MM.1S (cell line): ENCODE results near the gene GCK.

Experiments used
- EZH2 ChIP-seq: fragments of 300-600 bp; sonication (generic); optimal IDR thresholded peaks from 2 replicates; pipeline ENCODE3; 2017; ENCODE audit warnings: low read depth, mild to moderate bottlenecking, antibody characterized with exemption, low read length, mixed read lengths
- TF ChIP-seq, protein P1 (sequence below): fragments of 300-600 bp; sonication (generic); IDR thresholded peaks from 2 replicates; pipeline ENCODE4 v1.5.1; 2016; ENCODE audit warnings: antibody characterized with exemption, low read length, mixed read lengths

DNA sequence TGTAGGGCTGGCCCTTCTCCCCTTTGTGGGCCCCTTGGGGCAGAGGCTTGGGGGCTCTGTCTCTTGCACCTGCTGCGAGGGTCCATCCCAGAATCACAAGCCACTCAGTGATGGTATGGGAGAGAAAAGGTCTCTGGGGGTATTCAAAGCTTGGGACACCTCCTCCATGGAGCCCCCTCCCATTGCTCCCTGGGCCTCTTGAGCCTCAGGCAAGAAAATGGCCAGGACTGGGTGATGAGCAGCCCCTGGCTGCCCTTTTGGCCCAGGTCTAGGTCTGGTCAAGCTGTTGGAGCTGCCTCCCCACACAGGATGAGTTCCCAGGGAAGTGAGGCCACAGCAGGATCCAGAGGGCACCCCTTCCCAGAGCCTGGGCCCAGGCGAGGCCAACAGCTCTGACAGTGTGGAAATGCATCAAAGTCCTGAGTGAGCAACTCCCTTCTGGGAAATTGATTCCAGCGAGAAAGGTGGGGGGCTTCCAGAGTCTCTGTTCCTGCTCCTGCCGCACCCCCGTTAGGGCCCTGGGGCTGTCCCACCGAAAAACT is 44.7 kb downstream of the GCK start:
- TF ChIP-seq EZH2: no peak
- TF ChIP-seq, protein P1, sequence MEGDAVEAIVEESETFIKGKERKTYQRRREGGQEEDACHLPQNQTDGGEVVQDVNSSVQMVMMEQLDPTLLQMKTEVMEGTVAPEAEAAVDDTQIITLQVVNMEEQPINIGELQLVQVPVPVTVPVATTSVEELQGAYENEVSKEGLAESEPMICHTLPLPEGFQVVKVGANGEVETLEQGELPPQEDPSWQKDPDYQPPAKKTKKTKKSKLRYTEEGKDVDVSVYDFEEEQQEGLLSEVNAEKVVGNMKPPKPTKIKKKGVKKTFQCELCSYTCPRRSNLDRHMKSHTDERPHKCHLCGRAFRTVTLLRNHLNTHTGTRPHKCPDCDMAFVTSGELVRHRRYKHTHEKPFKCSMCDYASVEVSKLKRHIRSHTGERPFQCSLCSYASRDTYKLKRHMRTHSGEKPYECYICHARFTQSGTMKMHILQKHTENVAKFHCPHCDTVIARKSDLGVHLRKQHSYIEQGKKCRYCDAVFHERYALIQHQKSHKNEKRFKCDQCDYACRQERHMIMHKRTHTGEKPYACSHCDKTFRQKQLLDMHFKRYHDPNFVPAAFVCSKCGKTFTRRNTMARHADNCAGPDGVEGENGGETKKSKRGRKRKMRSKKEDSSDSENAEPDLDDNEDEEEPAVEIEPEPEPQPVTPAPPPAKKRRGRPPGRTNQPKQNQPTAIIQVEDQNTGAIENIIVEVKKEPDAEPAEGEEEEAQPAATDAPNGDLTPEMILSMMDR: no peak
